ENCODE results near the gene ATP6V1E1.

ATP6V1E1 gene

DNA sequence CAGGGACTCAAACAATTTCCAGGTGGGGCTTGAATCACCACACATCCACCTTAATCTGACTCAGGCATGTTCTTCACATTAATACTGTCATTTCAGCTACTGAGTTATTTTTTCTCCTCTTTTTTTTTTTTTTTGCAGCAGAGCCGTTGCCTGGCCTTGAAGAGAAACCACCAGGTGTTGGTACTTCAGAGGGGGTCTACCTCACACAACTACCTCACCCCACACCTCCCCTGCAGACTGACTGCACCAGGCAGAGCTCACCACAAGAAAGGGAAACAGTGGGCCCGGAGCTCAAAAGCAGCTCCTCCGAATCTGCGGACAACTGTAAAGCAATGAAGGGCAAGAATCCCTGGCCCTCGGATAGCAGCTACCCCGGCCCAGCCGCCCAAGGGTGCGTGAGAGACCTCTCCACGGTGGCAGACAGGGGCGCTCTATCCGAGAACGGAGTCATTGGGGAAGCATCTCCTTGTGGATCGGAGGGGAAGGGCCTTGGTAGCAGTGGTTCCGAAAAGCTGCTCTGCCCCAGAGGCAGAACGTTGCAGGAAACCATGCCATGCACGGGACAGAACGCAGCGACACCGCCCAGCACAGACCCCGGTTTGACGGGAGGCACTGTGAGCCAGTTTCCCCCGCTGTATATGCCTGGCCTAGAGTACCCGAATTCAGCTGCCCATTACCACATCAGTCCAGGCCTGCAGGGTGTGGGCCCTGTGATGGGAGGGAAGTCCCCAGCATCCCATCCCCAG is 80.4 kb downstream of the ATP6V1E1 start:
- TF ChIP-seq, protein P1, sequence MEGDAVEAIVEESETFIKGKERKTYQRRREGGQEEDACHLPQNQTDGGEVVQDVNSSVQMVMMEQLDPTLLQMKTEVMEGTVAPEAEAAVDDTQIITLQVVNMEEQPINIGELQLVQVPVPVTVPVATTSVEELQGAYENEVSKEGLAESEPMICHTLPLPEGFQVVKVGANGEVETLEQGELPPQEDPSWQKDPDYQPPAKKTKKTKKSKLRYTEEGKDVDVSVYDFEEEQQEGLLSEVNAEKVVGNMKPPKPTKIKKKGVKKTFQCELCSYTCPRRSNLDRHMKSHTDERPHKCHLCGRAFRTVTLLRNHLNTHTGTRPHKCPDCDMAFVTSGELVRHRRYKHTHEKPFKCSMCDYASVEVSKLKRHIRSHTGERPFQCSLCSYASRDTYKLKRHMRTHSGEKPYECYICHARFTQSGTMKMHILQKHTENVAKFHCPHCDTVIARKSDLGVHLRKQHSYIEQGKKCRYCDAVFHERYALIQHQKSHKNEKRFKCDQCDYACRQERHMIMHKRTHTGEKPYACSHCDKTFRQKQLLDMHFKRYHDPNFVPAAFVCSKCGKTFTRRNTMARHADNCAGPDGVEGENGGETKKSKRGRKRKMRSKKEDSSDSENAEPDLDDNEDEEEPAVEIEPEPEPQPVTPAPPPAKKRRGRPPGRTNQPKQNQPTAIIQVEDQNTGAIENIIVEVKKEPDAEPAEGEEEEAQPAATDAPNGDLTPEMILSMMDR (IDR thresholded peaks at IDR 0.05; ENCODE audit: low read depth, low read length, missing control alignments) = no peak
- no peak for DNase-seq (ENCODE audit: low read depth)
- H3K4me3 ChIP-seq (ENCODE audit: low read depth, low read length) = no peak overlapping the region

DNA sequence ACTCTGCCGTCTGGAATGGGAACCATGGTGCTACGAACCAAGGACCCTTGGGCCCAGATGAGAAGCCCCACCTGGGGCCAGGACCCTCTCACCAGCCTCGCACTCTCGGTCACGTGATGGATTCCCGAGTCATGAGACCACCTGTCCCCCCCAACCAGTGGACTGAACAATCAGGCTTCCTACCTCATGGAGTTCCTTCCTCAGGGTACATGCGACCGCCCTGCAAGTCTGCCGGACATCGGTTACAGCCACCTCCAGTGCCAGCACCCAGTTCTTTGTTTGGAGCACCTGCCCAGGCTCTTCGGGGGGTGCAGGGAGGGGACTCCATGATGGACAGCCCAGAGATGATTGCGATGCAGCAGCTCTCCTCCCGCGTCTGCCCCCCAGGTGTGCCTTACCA is 86.1 kb downstream of the ATP6V1E1 start:
- TF ChIP-seq, protein P1 (IDR thresholded peaks at IDR 0.05; ENCODE audit: low read depth, low read length, missing control alignments) = no peak
- DNase-seq (ENCODE audit: low read depth) = no peak
- no peak overlapping the region for H3K4me3 ChIP-seq (ENCODE audit: low read depth, low read length)

Data from GM12864 (cell line).